ENCODE measurements around the gene ANKFY1. TPM values are rescaled to one million over a fixed set of nuclear protein-coding genes. Genes with fewer than 3 reads are reported as not detected.
"Not testable (repeated sequence)": the region's sequence is repeated elsewhere in the genome, so short reads cannot be mapped to it uniquely, and the experiment has no call there.

The ANKFY1 gene
- total RNA-seq, 1 experiment from 2014 or later: 18.5 TPM

- TF ChIP-seq CTCF (conservative IDR thresholded peaks at IDR 0.05; ENCODE audit: low read depth, low read length) (no peak), EZH2phosphoT487 (IDR thresholded peaks at IDR 0.05; ENCODE audit: borderline replicate concordance, low read length) (no peak), EZH2 (IDR thresholded peaks at IDR 0.05; ENCODE audit: low read length, unreplicated experiment) (no peak)
- H3K9me3 ChIP-seq (ENCODE audit: low read length): no peaks in the 10 kb centered on the region
- peaks cover 11% of the 10 kb centered on the region for H3K36me3 ChIP-seq (ENCODE audit: low read depth, low read length)
- ChIA-PET CTCF (no interaction called here), POLR2A (ENCODE audit: unreplicated experiment) (no interaction called here)
- no peaks in the 10 kb centered on the region for H3K9me2 ChIP-seq (replicated peaks; ENCODE audit: low read length)
- H2AFZ ChIP-seq (ENCODE audit: low read length): no peak overlapping the region
- peaks cover 96% of the 10 kb centered on the region for H3K79me2 ChIP-seq (ENCODE audit: low read length)
- no peaks in the 10 kb centered on the region for H3K27me3 ChIP-seq (ENCODE audit: low read length)
- ATAC-seq (no peak), DNase-seq (peak; percentile 28)
- no peak overlapping the region for H3K27ac ChIP-seq (ENCODE audit: low read length)
- H3K4me3 ChIP-seq (ENCODE audit: low read length): no peak overlapping the region
- no peaks in the 10 kb centered on the region for H3F3A ChIP-seq (ENCODE audit: low read length, unreplicated experiment)
- no TSS peak for BruUV-seq (replicated peaks)
- H3K9ac ChIP-seq (ENCODE audit: low read length): no peak overlapping the region
- H4K20me1 ChIP-seq (ENCODE audit: low read length): 0 out of 2 replicates have a peak, but pooled peaks cover 3% of the 10 kb centered on the region
- intact Hi-C loops (cut with micrococcal nuclease): no loop called here
- no peaks in the 10 kb centered on the region for H3K4me1 ChIP-seq (ENCODE audit: insufficient read depth, low read length)
- H3K4me2 ChIP-seq (ENCODE audit: low read length): no peak overlapping the region
Measured at GRCh38 chr17:4256952-4257351, 6.8 kb downstream of the ANKFY1 start.

- H2AFZ ChIP-seq (ENCODE audit: low read length); H3K4me1 ChIP-seq (ENCODE audit: insufficient read depth, low read length); ATAC-seq; H3K4me2 ChIP-seq (ENCODE audit: low read length); H3K9me3 ChIP-seq (ENCODE audit: low read length); intact Hi-C loops (cut with micrococcal nuclease); H3K27ac ChIP-seq (ENCODE audit: low read length); H3K9me2 ChIP-seq (replicated peaks; ENCODE audit: low read length); H3K4me3 ChIP-seq (ENCODE audit: low read length); DNase-seq; H3K27me3 ChIP-seq (ENCODE audit: low read length); POLR2A ChIA-PET (ENCODE audit: unreplicated experiment); CTCF ChIA-PET; H3K9ac ChIP-seq (ENCODE audit: low read length); BruUV-seq (replicated peaks); H3F3A ChIP-seq (ENCODE audit: low read length, unreplicated experiment); H4K20me1 ChIP-seq (ENCODE audit: low read length): not testable (repeated sequence)
- H3K36me3 ChIP-seq (ENCODE audit: low read depth, low read length): peaks cover 10% of the 10 kb centered on the region
- H3K79me2 ChIP-seq (ENCODE audit: low read length): peaks cover 95% of the 10 kb centered on the region
Measured at GRCh38 chr17:4255271-4255670, 8.5 kb downstream of the ANKFY1 start.

GRCh38 chr17:4250887-4251286, 12.9 kb downstream of the ANKFY1 start:
- ChIA-PET POLR2A (ENCODE audit: unreplicated experiment) (no interaction called here), CTCF (interaction anchor here (0.6 kb wide), 1 partner anchor 299 kb away, joined by 3 read pairs; no protein-coding TSS in a partner anchor)
- no peaks in the 10 kb centered on the region for H3F3A ChIP-seq (ENCODE audit: low read length, unreplicated experiment)
- ATAC-seq (no peak), DNase-seq (no peak)
- no peak overlapping the region for H3K4me2 ChIP-seq (ENCODE audit: low read length)
- peaks cover 10% of the 10 kb centered on the region; the same call in 1 of the 2 replicates for H4K20me1 ChIP-seq (ENCODE audit: low read length)
- H3K4me1 ChIP-seq (ENCODE audit: insufficient read depth, low read length): peaks cover 21% of the 10 kb centered on the region
- H3K9me3 ChIP-seq (ENCODE audit: low read length): no peaks in the 10 kb centered on the region
- no peak overlapping the region for H3K4me3 ChIP-seq (ENCODE audit: low read length)
- TF ChIP-seq EZH2 (IDR thresholded peaks at IDR 0.05; ENCODE audit: low read length, unreplicated experiment): no peak
- TF ChIP-seq CTCF (conservative IDR thresholded peaks at IDR 0.05; ENCODE audit: low read depth, low read length): no peak
- TF ChIP-seq EZH2phosphoT487 (IDR thresholded peaks at IDR 0.05; ENCODE audit: borderline replicate concordance, low read length): no peak
- intact Hi-C loops (cut with micrococcal nuclease): no loop called here
- H3K9me2 ChIP-seq (replicated peaks; ENCODE audit: low read length): no peaks in the 10 kb centered on the region
- no peak overlapping the region for H3K27ac ChIP-seq (ENCODE audit: low read length)
- H3K36me3 ChIP-seq (ENCODE audit: low read depth, low read length): no peaks in the 10 kb centered on the region
- H3K27me3 ChIP-seq (ENCODE audit: low read length): no peaks in the 10 kb centered on the region
- H3K79me2 ChIP-seq (ENCODE audit: low read length): peaks cover 96% of the 10 kb centered on the region
- H2AFZ ChIP-seq (ENCODE audit: low read length): no peak overlapping the region
- no TSS peak for BruUV-seq (replicated peaks)
- H3K9ac ChIP-seq (ENCODE audit: low read length): no peak overlapping the region

All from PC-3 (cell line).